HEK293T (cell line): ENCODE data around the gene KCNJ2.

Source experiments
- CTCF ChIA-PET: fragments of 350-600 bp; formaldehyde crosslinking; extraction: SDS; loops from one replicate; lab custom pipeline; 2021; ENCODE audit warnings: antibody characterized with exemption, inconsistent platforms; lab: Yijun Ruan, JAX
- POLR2A ChIA-PET: fragments of 350-600 bp; formaldehyde crosslinking; extraction: SDS; loops from one replicate; lab custom pipeline; 2020; ENCODE audit warnings: antibody characterized with exemption, inconsistent platforms; lab: Yijun Ruan, JAX
- DNase-seq: peaks from one replicate; pipeline ENCODE4 v3.0.0; 2012; ENCODE audit warnings: mixed read lengths; ENCODE audit errors: extremely low spot score
- ARNT ChIP-seq: fragments of 450-650 bp; IDR thresholded peaks from 2 replicates; pipeline ENCODE4 v1.6.1; 2017; ENCODE audit warnings: mild to moderate bottlenecking
- BHLHE40 ChIP-seq: fragments of 450-650 bp; IDR thresholded peaks from 2 replicates; pipeline ENCODE4 v1.6.1; 2016; ENCODE audit warnings: mild to moderate bottlenecking, moderate library complexity, borderline replicate concordance
- CTBP1 ChIP-seq: fragments of 450-650 bp; IDR thresholded peaks from 2 replicates; pipeline ENCODE4 v1.6.1; 2016; ENCODE audit warnings: borderline replicate concordance
- ELF4 ChIP-seq: fragments of 450-650 bp; IDR thresholded peaks from 2 replicates; pipeline ENCODE4 v1.6.1; 2017; ENCODE audit warnings: antibody characterized with exemption
- FOXA1 ChIP-seq: fragments of 450-650 bp; IDR thresholded peaks from 2 replicates; pipeline ENCODE4 v1.6.1; 2016; ENCODE audit warnings: mild to moderate bottlenecking
- FOXK2 ChIP-seq: fragments of 450-650 bp; IDR thresholded peaks from 2 replicates; pipeline ENCODE4 v1.6.1; 2016; ENCODE audit warnings: mild to moderate bottlenecking
- FOXM1 ChIP-seq: fragments of 450-650 bp; IDR thresholded peaks from 2 replicates; pipeline ENCODE4 v1.6.1; 2017; ENCODE audit warnings: mild to moderate bottlenecking, borderline replicate concordance
- HDGF ChIP-seq: fragments of 450-650 bp; IDR thresholded peaks from 2 replicates; pipeline ENCODE4 v1.6.1; 2017; ENCODE audit warnings: antibody characterized with exemption, borderline replicate concordance
- L3MBTL2 ChIP-seq: fragments of 450-650 bp; conservative IDR thresholded peaks from 2 replicates; pipeline ENCODE4 v1.6.1; 2016; ENCODE audit warnings: mild to moderate bottlenecking
- LEF1 ChIP-seq: fragments of 450-650 bp; IDR thresholded peaks from 2 replicates; pipeline ENCODE4 v1.6.1; 2017; ENCODE audit warnings: mild to moderate bottlenecking, borderline replicate concordance
- NFRKB ChIP-seq: fragments of 450-650 bp; IDR thresholded peaks from 2 replicates; pipeline ENCODE4 v1.6.1; 2016; ENCODE audit warnings: mild to moderate bottlenecking, moderate library complexity
- SP1 ChIP-seq: fragments of 450-650 bp; IDR thresholded peaks from 2 replicates; pipeline ENCODE4 v1.6.1; 2017
- SUZ12 ChIP-seq: fragments of 450-650 bp; IDR thresholded peaks from 2 replicates; pipeline ENCODE4 v1.6.1; 2016; ENCODE audit warnings: mild to moderate bottlenecking
- TARDBP ChIP-seq: fragments of 450-650 bp; IDR thresholded peaks from 2 replicates; pipeline ENCODE4 v1.6.1; 2016
- ZNF384 ChIP-seq: fragments of 450-650 bp; IDR thresholded peaks from 2 replicates; pipeline ENCODE4 v1.6.1; 2016
- TF ChIP-seq, protein P1 (sequence below): fragments of 450-650 bp; IDR thresholded peaks from 2 replicates; pipeline ENCODE4 v1.6.1; 2016

KCNJ2 gene

DNA sequence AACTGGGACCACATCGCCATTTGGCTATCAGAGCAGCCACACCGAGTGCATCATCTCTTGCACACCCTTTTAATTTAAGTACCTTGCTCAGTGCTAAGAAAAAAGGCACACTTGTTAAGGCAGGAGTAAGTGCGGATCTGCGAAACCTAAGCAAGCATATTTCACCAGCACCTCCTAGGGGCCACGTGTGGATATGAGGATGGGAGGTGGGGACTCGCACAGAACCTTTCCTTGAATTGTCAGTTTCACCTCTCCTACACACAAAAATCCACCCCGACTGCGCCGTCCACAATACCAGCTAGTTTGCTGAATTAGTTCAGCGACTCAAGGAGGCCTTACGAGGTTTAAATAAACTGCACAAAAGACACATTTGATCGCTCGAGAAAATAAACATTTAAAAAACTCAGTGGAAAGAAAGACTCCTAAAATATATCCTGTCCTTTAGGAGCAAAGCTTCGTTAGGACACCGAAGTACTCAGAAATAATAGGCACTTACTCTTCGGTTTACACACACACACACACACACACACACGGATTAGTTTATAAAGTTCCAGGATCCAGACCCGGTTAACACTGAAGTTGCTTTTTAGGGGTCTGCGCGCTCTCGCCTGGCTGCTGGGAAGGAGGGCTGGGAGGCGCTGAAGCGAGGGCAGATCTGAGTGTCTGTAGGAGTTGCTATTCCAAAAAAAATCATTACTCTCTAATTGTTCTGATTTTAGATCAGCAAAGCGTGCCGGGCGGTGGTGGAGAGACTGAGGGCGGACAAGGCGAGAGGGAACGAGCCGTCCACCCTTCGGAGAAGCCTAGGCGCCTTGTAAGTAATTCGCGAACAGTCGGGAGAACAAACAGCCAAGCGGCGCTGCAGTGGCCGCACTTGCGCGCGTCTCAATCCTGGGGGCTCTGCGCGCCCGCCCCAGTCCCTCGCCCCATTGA is 1.0 kb upstream of the KCNJ2 start:
- peak; percentile 69 for DNase-seq
- ChIA-PET CTCF (interaction anchor here (0.6 to 1.1 kb wide), 2 partner anchors 423 to 560 kb away, joined by 4 to 5 read pairs; no protein-coding TSS in a partner anchor), POLR2A (no interaction called here)
- TF ChIP-seq BHLHE40 (no peak), FOXK2 (no peak), LEF1 (no peak), L3MBTL2 (0 out of 2 replicates have a peak, but pooled peaks have one; percentile 2)

DNA sequence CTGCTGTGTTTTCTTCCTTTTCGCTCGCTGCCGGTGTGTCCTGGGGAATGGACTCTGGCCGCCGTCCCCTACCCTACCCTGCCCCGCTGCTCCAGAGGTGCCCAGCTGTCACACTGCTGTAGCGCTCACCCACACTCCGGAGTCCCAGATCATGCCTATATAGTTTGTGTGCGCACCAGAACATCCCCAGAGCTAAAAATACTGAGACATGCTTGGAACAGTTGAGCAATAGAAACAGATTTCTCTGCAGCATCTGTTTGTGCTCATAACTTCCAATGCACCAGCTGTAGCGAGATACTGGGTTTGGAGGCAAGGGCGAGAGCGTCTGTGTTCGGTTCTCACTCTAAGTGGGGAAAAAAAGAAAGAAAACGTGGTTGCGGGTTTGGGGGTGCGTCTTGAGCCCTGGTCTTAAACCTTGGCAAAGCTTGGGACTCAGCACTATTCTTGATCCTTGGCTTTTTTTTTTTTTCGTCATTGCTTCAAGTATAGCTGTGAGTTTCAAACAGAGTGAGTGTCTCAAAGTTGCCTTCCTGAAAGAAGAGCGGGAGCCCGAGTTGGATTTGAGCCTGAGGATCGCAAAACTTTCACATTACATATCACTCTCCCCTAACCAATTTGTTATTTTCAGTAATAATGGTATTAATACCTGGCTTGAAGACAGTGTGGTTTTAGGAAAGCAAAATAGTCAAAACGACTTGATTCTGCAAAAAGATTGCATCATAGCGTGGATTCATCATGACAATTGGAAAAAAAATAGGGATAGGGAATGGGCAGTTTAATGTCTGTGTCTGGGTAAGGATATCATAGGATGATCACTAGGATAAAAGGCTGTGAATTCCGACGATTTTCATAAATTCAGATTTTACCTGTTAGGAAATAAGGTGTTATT is 621 bp downstream of the KCNJ2 start:
- TF ChIP-seq, protein P1, sequence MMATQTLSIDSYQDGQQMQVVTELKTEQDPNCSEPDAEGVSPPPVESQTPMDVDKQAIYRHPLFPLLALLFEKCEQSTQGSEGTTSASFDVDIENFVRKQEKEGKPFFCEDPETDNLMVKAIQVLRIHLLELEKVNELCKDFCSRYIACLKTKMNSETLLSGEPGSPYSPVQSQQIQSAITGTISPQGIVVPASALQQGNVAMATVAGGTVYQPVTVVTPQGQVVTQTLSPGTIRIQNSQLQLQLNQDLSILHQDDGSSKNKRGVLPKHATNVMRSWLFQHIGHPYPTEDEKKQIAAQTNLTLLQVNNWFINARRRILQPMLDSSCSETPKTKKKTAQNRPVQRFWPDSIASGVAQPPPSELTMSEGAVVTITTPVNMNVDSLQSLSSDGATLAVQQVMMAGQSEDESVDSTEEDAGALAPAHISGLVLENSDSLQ, result no peak
- TF ChIP-seq ELF4 (no peak), L3MBTL2 (no peak), CTBP1 (no peak), NFRKB (no peak), SUZ12 (no peak), FOXK2 (no peak), BHLHE40 (no peak), SP1 (no peak), ARNT (no peak)
- ChIA-PET CTCF (no interaction called here), POLR2A (no interaction called here)
- no peak for DNase-seq

DNA sequence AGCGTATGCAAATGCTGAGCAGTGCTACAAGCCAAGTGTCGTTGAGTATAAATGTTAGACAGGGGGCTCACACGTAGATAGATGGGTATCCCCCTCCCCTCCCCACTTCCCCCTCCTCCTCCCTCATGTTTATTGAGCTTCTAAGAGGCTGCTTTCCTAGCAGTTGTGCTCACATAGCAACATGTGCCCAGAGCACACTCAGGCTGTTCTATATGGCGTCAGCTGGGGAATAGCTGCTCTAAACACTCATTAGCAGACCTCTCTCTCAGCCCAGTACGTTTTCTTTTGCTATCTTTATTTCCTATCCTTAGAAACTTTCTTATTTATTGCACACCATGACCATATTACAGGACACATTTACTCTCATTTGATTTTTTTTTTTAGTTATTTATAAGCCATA is 1.8 kb downstream of the KCNJ2 start:
- TF ChIP-seq SUZ12 (no peak), L3MBTL2 (no peak), ZNF384 (no peak), CTBP1 (no peak), ELF4 (no peak), FOXA1 (no peak), SP1 (no peak), FOXM1 (no peak), NFRKB (no peak), ARNT (no peak), TARDBP (no peak), BHLHE40 (no peak), LEF1 (no peak), HDGF (no peak)
- TF ChIP-seq, protein P1, result no peak
- CTCF ChIA-PET, result interaction anchor here (1.0 kb wide), 1 partner anchor 564 kb away, joined by 3 read pairs; no protein-coding TSS in a partner anchor
- POLR2A ChIA-PET, result no interaction called here
- DNase-seq, result no peak

DNA sequence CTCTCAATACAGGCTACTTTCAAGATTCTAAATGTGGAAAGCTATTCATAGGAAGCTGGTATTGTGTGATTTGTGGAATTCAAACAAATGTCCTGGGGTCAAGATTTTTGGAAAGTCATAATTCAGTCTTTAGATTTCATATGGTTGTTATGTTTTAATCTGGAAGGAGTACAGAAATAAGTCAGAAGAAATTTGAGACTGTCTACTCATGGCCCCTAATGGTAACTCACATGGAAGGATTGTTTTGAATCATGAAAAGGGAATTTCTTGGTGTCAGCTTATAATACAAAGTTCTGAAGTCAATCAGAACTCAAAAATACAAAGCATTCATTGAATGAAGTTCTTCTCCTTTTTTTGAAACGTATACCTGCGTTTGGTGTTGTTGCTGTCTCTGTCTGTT is 3.1 kb downstream of the KCNJ2 start:
- TF ChIP-seq BHLHE40 (no peak), ARNT (no peak), L3MBTL2 (no peak), TARDBP (no peak), ELF4 (no peak), NFRKB (no peak), ZNF384 (no peak)
- no peak for DNase-seq
- POLR2A ChIA-PET, result no interaction called here
- CTCF ChIA-PET, result no interaction called here

DNA sequence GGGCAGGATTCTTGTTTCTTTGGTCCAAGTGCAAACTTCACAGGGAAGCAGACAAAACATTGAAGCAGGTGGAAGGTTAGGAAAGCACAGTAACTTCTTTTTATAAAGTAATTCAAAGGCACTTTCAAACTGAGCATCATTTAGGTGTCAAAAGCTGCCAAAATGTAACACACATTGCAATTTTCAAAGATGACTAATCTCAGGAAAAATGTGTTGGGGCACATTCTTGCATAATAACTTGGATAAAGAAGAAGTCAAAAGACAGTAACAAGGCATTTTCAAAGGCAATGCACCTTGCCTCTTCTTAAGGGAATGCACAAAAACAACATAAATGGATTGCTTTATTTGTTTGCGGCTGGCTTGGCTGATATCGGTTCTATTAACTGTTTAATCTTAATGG is 3.6 kb downstream of the KCNJ2 start:
- no peak for DNase-seq
- TF ChIP-seq, protein P1, result no peak
- TF ChIP-seq L3MBTL2, result no peak
- TF ChIP-seq FOXM1, result no peak
- no peak for TF ChIP-seq ELF4
- no peak for TF ChIP-seq CTBP1
- TF ChIP-seq TARDBP, result no peak
- no peak for TF ChIP-seq FOXK2
- no peak for TF ChIP-seq SUZ12
- TF ChIP-seq FOXA1, result no peak
- TF ChIP-seq HDGF, result no peak
- TF ChIP-seq SP1, result no peak
- no peak for TF ChIP-seq ZNF384
- CTCF ChIA-PET, result no interaction called here
- POLR2A ChIA-PET, result no interaction called here

DNA sequence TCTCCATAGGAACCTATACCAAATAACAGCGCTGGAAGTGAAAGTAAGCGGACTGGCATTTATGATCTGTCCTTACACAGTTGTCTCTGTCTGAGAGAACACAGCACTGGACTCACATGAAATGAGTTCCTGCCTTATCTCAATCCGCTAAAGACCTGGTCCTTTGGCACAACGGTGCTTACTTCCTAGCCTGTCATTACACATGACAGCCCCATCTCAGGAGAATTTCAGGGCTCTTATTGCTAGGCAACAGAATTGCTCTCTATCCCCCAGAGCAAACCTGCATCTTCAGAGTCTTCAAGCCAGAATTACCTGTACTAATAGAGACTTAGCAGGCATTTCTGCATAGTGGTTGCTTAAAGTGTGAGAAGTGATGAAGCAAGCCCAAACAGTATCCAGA is 4.3 kb downstream of the KCNJ2 start:
- ChIA-PET CTCF (no interaction called here), POLR2A (no interaction called here)
- TF ChIP-seq LEF1 (no peak), HDGF (no peak), NFRKB (no peak), FOXM1 (no peak), BHLHE40 (no peak), L3MBTL2 (no peak), ELF4 (no peak), CTBP1 (no peak), ARNT (no peak)
- DNase-seq, result no peak
